K562 (cell line): ENCODE data around the gene SH3RF1. TPM values are rescaled to one million over a fixed set of nuclear protein-coding genes. Genes with fewer than 3 reads are reported as not detected.

Source experiments
- ATAC-seq: fragments of 200-7000 bp; cut with Tn5 transposase; 3 replicates; pipeline ENCODE4 v1.9.1; 2020; ENCODE audit warnings: moderate library complexity
- BruUV-seq: library from RNA; stranded (reverse); fragments of 400-500 nt; replicated peaks from 2 replicates; lab custom pipeline; 2021; lab: Mats Ljungman, UMichigan
- CTCF ChIA-PET: fragments of 300-600 bp; formaldehyde crosslinking; extraction: SDS; loops from one replicate; lab custom pipeline; 2021; ENCODE audit warnings: low intra/inter-chr PET ratio; lab: Yijun Ruan, JAX
- POLR2A ChIA-PET: fragments of 300-600, 350-650 bp; sonication (Branson Sonifier 250); formaldehyde crosslinking; extraction: SDS; loops from one replicate; lab custom pipeline; 2021; ENCODE audit warnings: antibody characterized with exemption, inconsistent platforms; lab: Yijun Ruan, JAX
- DNase-seq, 4 experiments: peaks; one replicate each; pipeline versions ENCODE4 v3.0.0 to v3.0.0-alpha.2; 2011 to 2018; ENCODE audit warnings: low spot score in 3 of 4, mixed read lengths in 3 of 4; ENCODE audit errors: extremely low read depth in 1 of 4
- FAIRE-seq: peaks from 2 replicates; lab custom pipeline; 2011; peaks lifted over from hg19 to GRCh38; lab: Jason Lieb, UNC
- H2AFZ ChIP-seq: 2 replicates; pipeline ENCODE4 v1.6.0; 2011; ENCODE audit warnings: low read depth, low read length, control low read depth, inconsistent platforms
- H3K27ac ChIP-seq: fragments of 200-600 bp; 3 replicates; pipeline ENCODE4 v1.8.0; 2011; ENCODE audit warnings: low read depth, mild to moderate bottlenecking, control low read depth, inconsistent platforms, low read length, moderate library complexity, mixed read lengths; ENCODE audit errors: extremely low read depth
- H3K27me3 ChIP-seq, 2 experiments: fragments of 300-600 bp in 1 of 2; 2 replicates in 1 of 2; 3 replicates in 1 of 2; pipeline versions ENCODE4 v1.6.0 to v1.8.0; 2011; ENCODE audit warnings: inconsistent platforms in 2 of 2, low read length in 2 of 2, mild to moderate bottlenecking in 1 of 2, mixed read lengths in 1 of 2, moderate library complexity in 1 of 2; ENCODE audit not compliant: control insufficient read depth in 2 of 2, insufficient read depth in 2 of 2
- H3K36me3 ChIP-seq: fragments of 300-600 bp; 3 replicates; pipeline ENCODE4 v1.8.0; 2011; ENCODE audit warnings: mild to moderate bottlenecking, low read length, inconsistent platforms; ENCODE audit not compliant: control insufficient read depth, insufficient read depth
- H3K4me1 ChIP-seq, 2 experiments: fragments of 200-600 bp in 1 of 2; replicated peaks in 1 of 2; 2 replicates in 1 of 2; 3 replicates in 1 of 2; pipeline versions ENCODE4 v1.5.1 to v1.8.0; 2011; ENCODE audit warnings: inconsistent platforms in 2 of 2, low read length in 2 of 2, mild to moderate bottlenecking in 1 of 2, mixed read lengths in 1 of 2, moderate library complexity in 1 of 2; ENCODE audit not compliant: control insufficient read depth in 2 of 2, insufficient read depth in 2 of 2
- H3K4me2 ChIP-seq: 2 replicates; pipeline ENCODE4 v1.6.1; 2011; ENCODE audit warnings: low read length, control low read depth, inconsistent platforms, mixed read lengths; ENCODE audit not compliant: insufficient read depth
- H3K4me3 ChIP-seq: fragments of 200-600 bp; sonication (generic), shearing (Covaris generic); 2 replicates; pipeline ENCODE4 v1.5.1; 2016; ENCODE audit warnings: control low read depth, inconsistent platforms
- H3K79me2 ChIP-seq: fragments of 200-600 bp; 3 replicates; pipeline ENCODE4 v1.8.0; 2011; ENCODE audit warnings: low read length, inconsistent platforms; ENCODE audit not compliant: control insufficient read depth, insufficient read depth
- H3K9ac ChIP-seq, 2 experiments: 2 replicates each; pipeline versions ENCODE4 v1.6.0 to v1.6.1; 2011; ENCODE audit warnings: low read depth in 2 of 2, low read length in 2 of 2, control low read depth in 1 of 2, inconsistent platforms in 1 of 2, mild to moderate bottlenecking in 1 of 2, mixed read lengths in 1 of 2; ENCODE audit not compliant: insufficient read depth in 1 of 2
- H3K9me1 ChIP-seq: one replicate; pipeline ENCODE4 v1.6.0; 2011; ENCODE audit warnings: inconsistent platforms, mild to moderate bottlenecking, low read length, moderate library complexity; ENCODE audit not compliant: control insufficient read depth, insufficient read depth
- H3K9me3 ChIP-seq: replicated peaks from 2 replicates; pipeline ENCODE4 v1.5.1; 2011; ENCODE audit warnings: low read depth, low read length, inconsistent platforms; ENCODE audit not compliant: control insufficient read depth, insufficient read depth
- H4K20me1 ChIP-seq: replicated peaks from 2 replicates; pipeline ENCODE4 v1.6.1; 2011; ENCODE audit warnings: low read length, inconsistent platforms, mixed read lengths; ENCODE audit not compliant: control insufficient read depth, insufficient read depth
- ATF3 ChIP-seq, 2 experiments: fragments of 450-650 bp in 1 of 2; sonication (generic) in 1 of 2; formaldehyde crosslinking in 1 of 2; IDR thresholded peaks in 1 of 2; conservative IDR thresholded peaks in 1 of 2; 2 replicates each; pipeline versions ENCODE4 v1.6.1 to v1.8.1; 2016 to 2023; ENCODE audit warnings: mild to moderate bottlenecking in 2 of 2, moderate library complexity in 2 of 2, inconsistent platforms in 1 of 2, missing genetic modification reagents in 1 of 2
- ESRRB ChIP-seq: fragments of 250-450 bp; sonication (Bioruptor Pico); IDR thresholded peaks from 2 replicates; pipeline ENCODE4 v1.5.0; 2020; ENCODE audit warnings: mild to moderate bottlenecking, moderate library complexity, borderline replicate concordance
- FOXJ2 ChIP-seq: fragments of 200-800 bp; sonication (Bioruptor generic); IDR thresholded peaks from 2 replicates; pipeline ENCODE4 v1.6.1; 2016; ENCODE audit warnings: missing genetic modification characterization, missing compliant biosample characterization
- FOXO4 ChIP-seq: fragments of 450-650 bp; formaldehyde crosslinking; IDR thresholded peaks from 2 replicates; pipeline ENCODE4 v1.4.0; 2020; ENCODE audit warnings: mild to moderate bottlenecking, moderate library complexity
- HMGN3 ChIP-seq: IDR thresholded peaks from 2 replicates; pipeline ENCODE4 v1.6.1; 2011; ENCODE audit warnings: borderline replicate concordance, low read depth, mild to moderate bottlenecking, mixed read lengths, low read length; ENCODE audit not compliant: insufficient read length; ENCODE audit errors: extremely low read depth
- JUND ChIP-seq, 2 experiments: IDR thresholded peaks; 2 replicates in 1 of 2; 3 replicates in 1 of 2; pipeline ENCODE4 v1.6.1; 2011; ENCODE audit warnings: borderline replicate concordance in 2 of 2, low read depth in 2 of 2, low read length in 2 of 2, improper control_type of control experiment in 1 of 2, missing biosample characterization in 1 of 2, missing genetic modification characterization in 1 of 2, missing genetic modification reagents in 1 of 2
- MTA1 ChIP-seq: fragments of 450-650 bp; IDR thresholded peaks from 2 replicates; pipeline ENCODE4 v1.6.1; 2017; ENCODE audit warnings: borderline replicate concordance
- MXI1 ChIP-seq: IDR thresholded peaks from 2 replicates; pipeline ENCODE4 v1.6.1; 2011; ENCODE audit warnings: low read depth, mild to moderate bottlenecking, improper control_type of control experiment, low read length
- NBN ChIP-seq: fragments of 450-650 bp; IDR thresholded peaks from 2 replicates; pipeline ENCODE4 v1.6.1; 2016; ENCODE audit warnings: low read depth, mild to moderate bottlenecking
- NEUROD1 ChIP-seq: fragments of 150-350 bp; IDR thresholded peaks from 2 replicates; pipeline ENCODE4 v1.6.1; 2014; ENCODE audit warnings: borderline replicate concordance, low read length, low read depth; ENCODE audit not compliant: partially characterized antibody
- POLR2B ChIP-seq: fragments of 450-650 bp; IDR thresholded peaks from 2 replicates; pipeline ENCODE4 v1.6.1; 2018; ENCODE audit warnings: low read depth; ENCODE audit not compliant: partially characterized antibody
- PRMT5 ChIP-seq: sonication (generic); formaldehyde crosslinking; IDR thresholded peaks from 2 replicates; pipeline ENCODE4 v1.5.0; 2020; ENCODE audit warnings: missing genetic modification reagents
- STAT6 ChIP-seq: sonication (generic); formaldehyde crosslinking; IDR thresholded peaks from 2 replicates; pipeline ENCODE4 v1.8.1; 2023; ENCODE audit warnings: mild to moderate bottlenecking, missing genetic modification reagents
- ZBTB8A ChIP-seq: fragments of 450-650 bp; IDR thresholded peaks from 2 replicates; pipeline ENCODE4 v1.6.1; 2018; ENCODE audit warnings: mild to moderate bottlenecking, moderate library complexity; ENCODE audit not compliant: partially characterized antibody
- ZNF347 ChIP-seq: fragments of 450-650 bp; formaldehyde crosslinking; IDR thresholded peaks from 2 replicates; pipeline ENCODE4 v1.4.0; 2020; ENCODE audit warnings: low read depth, mild to moderate bottlenecking, moderate library complexity
- WGBS: fragments of 100-300 bp; shearing (Covaris generic); methylation state at CpG from one replicate; pipeline ENCODE4 v1.1.6; 2016; ENCODE audit warnings: low coverage, mixed read lengths; ENCODE audit not compliant: insufficient coverage; ENCODE audit errors: missing lambda C conversion rate; 5-methylcytosine and 5-hydroxymethylcytosine counted together
- in situ Hi-C: fragments of 300-500 bp; cut with MboI; formaldehyde crosslinking; loops from 4 replicates; pipeline ENCODE4 v1.15.0; 2018; ENCODE audit warnings: inconsistent platforms, mixed read lengths
- intact Hi-C: fragments of 100-400 bp; cut with micrococcal nuclease; formaldehyde crosslinking; loops from 2 replicates; pipeline ENCODE4 v1.14.2; 2022
- polyA plus RNA-seq, 8 experiments: library from polyadenylated mRNA; depleted of rRNA in 4 of 8; stranded (reverse) in 5 of 8; unstranded in 3 of 8; fragments of >200 nt; fragmentation: Nextera tagmentation in 2 of 8; fragmentation: Illumina TruSeq in 1 of 8; extraction: Ambion mirVana in 2 of 8; extraction: Trizol in 1 of 8; gene quantifications; 2 replicates each; pipeline versions ENCODE4 v1.2.1 to v1.2.3, GENCODE V29; 2011 to 2014; ENCODE audit warnings: inconsistent platforms in 1 of 8, missing spikeins in 1 of 8
- total RNA-seq, 7 experiments: library from RNA; depleted of rRNA in 6 of 7; stranded (reverse); fragments of >200 nt in 6 of 7; fragmentation: Illumina TruSeq in 2 of 7; extraction: Trizol in 2 of 7; gene quantifications; 2 replicates each; pipeline versions ENCODE4 v1.2.1 to v1.2.3, GENCODE V29; 2011 to 2021; ENCODE audit warnings: low replicate concordance in 1 of 7

The SH3RF1 gene
- total and polyA plus RNA-seq, 9 of the 15 experiments (the other 6 are each of a cell fraction or from before 2014, with no cell fraction given) = 0.04 to 0.16 (median 0.11) TPM; not detected in 6

GRCh38 chr4:169094656-169095231 lies 176.0 kb downstream of the SH3RF1 start (continued):
- TF ChIP-seq STAT6 (no peak), NBN (no peak), FOXO4 (no peak), NEUROD1 (no peak), FOXJ2 (no peak)

GRCh38 chr4:169092889-169093522 lies 177.8 kb downstream of the SH3RF1 start:
- Histone ChIP-seq H3K4me1 (no peaks in the 10 kb centered on the region), H3K4me3 (no peak overlapping the region), H2AFZ (no peak overlapping the region), H3K9me1 (no peaks in the 10 kb centered on the region), H4K20me1 (no peaks in the 10 kb centered on the region), H3K9me3 (0 out of 2 replicates have a peak, but pooled peaks cover 2% of the 10 kb centered on the region), H3K36me3 (no peaks in the 10 kb centered on the region), H3K9ac (no peak overlapping the region), H3K79me2 (no peaks in the 10 kb centered on the region), H3K27me3 (no peaks in the 10 kb centered on the region), H3K27ac (no peak overlapping the region), H3K4me2 (no peak overlapping the region)
- POLR2A ChIA-PET = no interaction called here
- no peak for DNase-seq
- no peak for FAIRE-seq
- intact Hi-C loops = no loop called here
- in situ Hi-C loops = no loop called here
- 0% methylated on average over 3 of the region's 3 CpGs for WGBS
- no TSS peak for BruUV-seq
- no peak for ATAC-seq
- CTCF ChIA-PET = no interaction called here
- TF ChIP-seq ESRRB (CRISPR knock-in tag) (no peak), POLR2B (no peak), JUND (IDR thresholded peaks at IDR 0.05; ENCODE audit: borderline replicate concordance, low read depth, low read length) (no peak), JUND (tag; IDR thresholded peaks at IDR 0.05; ENCODE audit: borderline replicate concordance, low read depth, low read length) (no peak), MXI1 (no peak), ZBTB8A (no peak), ATF3 (IDR thresholded peaks at IDR 0.05) (no peak), ATF3 (CRISPR knock-in tag; conservative IDR thresholded peaks at IDR 0.05) (no peak), PRMT5 (CRISPR knock-in tag) (no peak), HMGN3 (no peak), MTA1 (no peak), ZNF347 (CRISPR knock-in tag) (no peak)
